Progenitor cell of endocrine pancreas (in vitro differentiated cells): ENCODE results near the gene TAS2R39. TPM values are rescaled to one million over a fixed set of nuclear protein-coding genes. Genes with fewer than 3 reads are reported as not detected.
"Not testable (repeated sequence)": the region's sequence is repeated elsewhere in the genome, so short reads cannot be mapped to it uniquely, and the experiment has no call there.

Source experiments
- DNase-seq: peaks from one replicate; pipeline ENCODE4 v3.0.0; 2021; ENCODE audit warnings: low spot score; ENCODE audit not compliant: unreplicated experiment
- H3K27ac Mint-ChIP-seq: 2 replicates; pipeline ENCODE4 v1.8.0; 2021; ENCODE audit warnings: mild to moderate bottlenecking, moderate library complexity, mixed read lengths
- H3K27me3 Mint-ChIP-seq: 2 replicates; pipeline ENCODE4 v1.8.0; 2021; ENCODE audit warnings: mixed read lengths
- H3K36me3 Mint-ChIP-seq: 2 replicates; pipeline ENCODE4 v1.8.0; 2022; ENCODE audit warnings: mixed read lengths; ENCODE audit not compliant: insufficient read depth
- H3K4me1 Mint-ChIP-seq: 2 replicates; pipeline ENCODE4 v1.8.0; 2021; ENCODE audit warnings: low read depth, mixed read lengths
- H3K4me3 Mint-ChIP-seq: 2 replicates; pipeline ENCODE4 v1.8.0; 2021; ENCODE audit warnings: low read depth, mild to moderate bottlenecking, moderate library complexity, mixed read lengths
- H3K9me3 Mint-ChIP-seq: 2 replicates; pipeline ENCODE4 v1.8.0; 2021; ENCODE audit warnings: low read depth, mixed read lengths
- CTCF ChIP-seq: fragments of 200-600 bp; sonication (generic); IDR thresholded peaks from one replicate; pipeline ENCODE4 v1.5.0; 2021; ENCODE audit warnings: antibody characterized with exemption, mild to moderate bottlenecking; ENCODE audit not compliant: unreplicated experiment
- total RNA-seq: library from RNA; stranded (reverse); gene quantifications from 2 replicates; pipeline ENCODE4 v1.2.1, GENCODE V29; 2021

TAS2R39 gene
- total RNA-seq, 1 donor from 2014 or later = not detected

- DNase-seq = no peak
- TF ChIP-seq CTCF = no peak
- no peaks in the 10 kb centered on the region for H3K9me3 Mint-ChIP-seq
- no peaks in the 10 kb centered on the region for H3K36me3 Mint-ChIP-seq
- H3K4me3 Mint-ChIP-seq = no peak overlapping the region
- H3K4me1 Mint-ChIP-seq = no peaks in the 10 kb centered on the region
- peaks cover 7% of the 10 kb centered on the region for H3K27me3 Mint-ChIP-seq
- H3K27ac Mint-ChIP-seq = no peak overlapping the region
These were observed 22.5 kb downstream of the TAS2R39 start for GRCh38 chr7:143205560-143206293.

- no peak for DNase-seq
- H3K4me3 Mint-ChIP-seq = no peak overlapping the region
- no peak for TF ChIP-seq CTCF
These were observed 27.3 kb downstream of the TAS2R39 start for GRCh38 chr7:143210541-143210940.

GRCh38 chr7:143213478-143213877, 30.3 kb downstream of the TAS2R39 start:
- not testable (repeated sequence) for H3K4me1 Mint-ChIP-seq, H3K9me3 Mint-ChIP-seq, DNase-seq, H3K4me3 Mint-ChIP-seq, H3K36me3 Mint-ChIP-seq, H3K27ac Mint-ChIP-seq, H3K27me3 Mint-ChIP-seq

More at GRCh38 chr7:143210541-143210940, 27.3 kb downstream of the TAS2R39 start:
- no peak overlapping the region for H3K27ac Mint-ChIP-seq
- no peaks in the 10 kb centered on the region for H3K36me3 Mint-ChIP-seq
- no peaks in the 10 kb centered on the region for H3K4me1 Mint-ChIP-seq
- H3K9me3 Mint-ChIP-seq = peaks cover 3% of the 10 kb centered on the region
- H3K27me3 Mint-ChIP-seq = peaks cover 7% of the 10 kb centered on the region

GRCh38 chr7:143214789-143215679, 31.8 kb downstream of the TAS2R39 start:
- Mint-ChIP-seq H3K9me3 (peaks cover 3% of the 10 kb centered on the region), H3K4me1 (peaks cover 7% of the 10 kb centered on the region), H3K4me3 (no peak overlapping the region), H3K27ac (no peak overlapping the region), H3K36me3 (no peaks in the 10 kb centered on the region), H3K27me3 (peaks cover 13% of the 10 kb centered on the region)
- TF ChIP-seq CTCF = peak; percentile 100
- DNase-seq = peak; percentile 48

GRCh38 chr7:143216151-143216550, 32.9 kb downstream of the TAS2R39 start:
- Mint-ChIP-seq H3K4me3 (no peak overlapping the region), H3K9me3 (peaks cover 3% of the 10 kb centered on the region), H3K27ac (no peak overlapping the region), H3K36me3 (no peaks in the 10 kb centered on the region), H3K4me1 (peaks cover 7% of the 10 kb centered on the region), H3K27me3 (peaks cover 13% of the 10 kb centered on the region)
- no peak for TF ChIP-seq CTCF
- no peak for DNase-seq
